Vagina (tissue), 2 donors: ENCODE results near the gene GFI1.

Experiments
- POLR2A ChIP-seq, 2 donors: fragments of 450-650 bp; IDR thresholded peaks; one replicate each; pipeline ENCODE4 v1.6.1; 2017; ENCODE audit warnings: antibody characterized with exemption in 2 of 2, mild to moderate bottlenecking in 2 of 2, moderate library complexity in 2 of 2
- POLR2AphosphoS5 ChIP-seq, 2 donors: sonication (generic); formaldehyde crosslinking; IDR thresholded peaks; one replicate each; pipeline ENCODE4 v1.9.0; 2017; ENCODE audit warnings: antibody characterized with exemption in 2 of 2, mild to moderate bottlenecking in 2 of 2, low read depth in 1 of 2; ENCODE audit not compliant: insufficient read depth in 1 of 2
- TF ChIP-seq, protein P1 (sequence below), 3 experiments: fragments of 450-650 bp in 2 of 3; fragments of 200-600 bp in 1 of 3; sonication (generic) in 1 of 3; IDR thresholded peaks; one replicate each; pipeline ENCODE4 v1.5.1; 2017 to 2019; ENCODE audit warnings: antibody characterized with exemption in 3 of 3, mild to moderate bottlenecking in 2 of 3, moderate library complexity in 2 of 3

- TF ChIP-seq, protein P1, sequence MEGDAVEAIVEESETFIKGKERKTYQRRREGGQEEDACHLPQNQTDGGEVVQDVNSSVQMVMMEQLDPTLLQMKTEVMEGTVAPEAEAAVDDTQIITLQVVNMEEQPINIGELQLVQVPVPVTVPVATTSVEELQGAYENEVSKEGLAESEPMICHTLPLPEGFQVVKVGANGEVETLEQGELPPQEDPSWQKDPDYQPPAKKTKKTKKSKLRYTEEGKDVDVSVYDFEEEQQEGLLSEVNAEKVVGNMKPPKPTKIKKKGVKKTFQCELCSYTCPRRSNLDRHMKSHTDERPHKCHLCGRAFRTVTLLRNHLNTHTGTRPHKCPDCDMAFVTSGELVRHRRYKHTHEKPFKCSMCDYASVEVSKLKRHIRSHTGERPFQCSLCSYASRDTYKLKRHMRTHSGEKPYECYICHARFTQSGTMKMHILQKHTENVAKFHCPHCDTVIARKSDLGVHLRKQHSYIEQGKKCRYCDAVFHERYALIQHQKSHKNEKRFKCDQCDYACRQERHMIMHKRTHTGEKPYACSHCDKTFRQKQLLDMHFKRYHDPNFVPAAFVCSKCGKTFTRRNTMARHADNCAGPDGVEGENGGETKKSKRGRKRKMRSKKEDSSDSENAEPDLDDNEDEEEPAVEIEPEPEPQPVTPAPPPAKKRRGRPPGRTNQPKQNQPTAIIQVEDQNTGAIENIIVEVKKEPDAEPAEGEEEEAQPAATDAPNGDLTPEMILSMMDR (IDR thresholded peaks at IDR 0.05): no peak
- TF ChIP-seq POLR2AphosphoS5 (IDR thresholded peaks at IDR 0.05; ENCODE audit: insufficient read depth in 1 of 2, low read depth in 1 of 2): no peak
- no peak for TF ChIP-seq POLR2A (IDR thresholded peaks at IDR 0.05)
These were observed 5.2 kb downstream of the GFI1 start for GRCh38 chr1:92481599-92481925.
